NCI-H1105 (cell line): Measurements from ENCODE around the gene CBX5.
A peak's percentile ranks its signal among the peaks of the same experiment; 100 is the strongest.
"Not testable (repeated sequence)": the region's sequence is repeated elsewhere in the genome, so short reads cannot be mapped to it uniquely, and the experiment has no call there.

Experiments
- DNase-seq: peaks from one replicate; lab custom pipeline; 2025; lab: John Stamatoyannopoulos, UW

CBX5 gene

GRCh38 chr12:54294152-54294952, 14.4 kb upstream of the CBX5 start:
- DNase-seq: peak; percentile 29

GRCh38 chr12:54292931-54293241, 13.0 kb upstream of the CBX5 start:
- DNase-seq: no peak

GRCh38 chr12:54292083-54292930, 12.4 kb upstream of the CBX5 start:
- DNase-seq: no peak

- DNase-seq: no peak
Observed at GRCh38 chr12:54287261-54288157, 7.6 kb upstream of the CBX5 start.

- no peak for DNase-seq
Observed at GRCh38 chr12:54286042-54287030, 6.4 kb upstream of the CBX5 start.

GRCh38 chr12:54285150-54286041, 5.5 kb upstream of the CBX5 start:
- DNase-seq: no peak

GRCh38 chr12:54284070-54284780, 4.3 kb upstream of the CBX5 start:
- DNase-seq: not testable (repeated sequence)

- DNase-seq: no peak
Observed at GRCh38 chr12:54282949-54283593, 3.1 kb upstream of the CBX5 start.

GRCh38 chr12:54281694-54282093, 1.8 kb upstream of the CBX5 start:
- DNase-seq: not testable (repeated sequence)

- not testable (repeated sequence) for DNase-seq
Observed at GRCh38 chr12:54281261-54281638, 1.3 kb upstream of the CBX5 start.

GRCh38 chr12:54280468-54281260, 742 bp upstream of the CBX5 start, which contains the start of gene HNRNPA1:
HNRNPA1 (plus strand) TSS chr12:54280726; CDS start chr12:54280808, 82 bp downstream.
- DNase-seq: peak; percentile 91

- DNase-seq: no peak
Observed at GRCh38 chr12:54279227-54279631, 693 bp downstream of the CBX5 start.

GRCh38 chr12:54277823-54278276, 2.1 kb downstream of the CBX5 start:
- DNase-seq: no peak

GRCh38 chr12:54276368-54276767, 3.6 kb downstream of the CBX5 start:
- DNase-seq: no peak

- no peak for DNase-seq
Observed at GRCh38 chr12:54273981-54274380, 5.9 kb downstream of the CBX5 start.

GRCh38 chr12:54272214-54272613, 7.7 kb downstream of the CBX5 start:
- no peak for DNase-seq

GRCh38 chr12:54270345-54270744, 9.6 kb downstream of the CBX5 start:
- no peak for DNase-seq

GRCh38 chr12:54266852-54267251, 13.1 kb downstream of the CBX5 start:
- no peak for DNase-seq
